VCaP (cell line): ENCODE measurements around the gene SLC41A2.

Source experiments
- H3K27ac ChIP-seq: fragments of 450-650 bp; 2 replicates; pipeline ENCODE4 v1.5.1; 2017
- CTCF ChIP-seq: fragments of 450-650 bp; conservative IDR thresholded peaks from 2 replicates; pipeline ENCODE4 v1.5.1; 2017; ENCODE audit warnings: mild to moderate bottlenecking, moderate library complexity

Gene SLC41A2

GRCh38 chr12:104958001-104958804 lies at the start of gene SLC41A2:
TSS of gene SLC41A2 (minus strand) at chr12:104958290. CDS start at chr12:104928527, 29,763 bp downstream.
- peak within 1 kb of the TSS; percentile 77 for H3K27ac ChIP-seq

GRCh38 chr12:105001476-105001875 lies 43.4 kb upstream of the SLC41A2 start:
- TF ChIP-seq CTCF = no peak
- no peak overlapping the region for H3K27ac ChIP-seq

More at GRCh38 chr12:104958001-104958804, at the start of gene SLC41A2:
- TF ChIP-seq CTCF = peak; percentile 47

GRCh38 chr12:104999347-104999685 lies 41.2 kb upstream of the SLC41A2 start:
- no peak for TF ChIP-seq CTCF

GRCh38 chr12:104998423-104999346 lies 40.6 kb upstream of the SLC41A2 start:
- peak overlapping the region; percentile 48; the same call in 1 of the 2 replicates for H3K27ac ChIP-seq
- no peak for TF ChIP-seq CTCF

More at GRCh38 chr12:104999347-104999685, 41.2 kb upstream of the SLC41A2 start:
- peak overlapping the region; percentile 48; the same call in 1 of the 2 replicates for H3K27ac ChIP-seq

GRCh38 chr12:104997541-104997940 lies 39.5 kb upstream of the SLC41A2 start:
- no peak for TF ChIP-seq CTCF
- no peak overlapping the region for H3K27ac ChIP-seq

GRCh38 chr12:104994336-104994735 lies 36.2 kb upstream of the SLC41A2 start:
- H3K27ac ChIP-seq = no peak overlapping the region
- TF ChIP-seq CTCF = no peak

GRCh38 chr12:104991565-104992128 lies 33.6 kb upstream of the SLC41A2 start:
- no peak overlapping the region for H3K27ac ChIP-seq
- no peak for TF ChIP-seq CTCF
